Measurements from ENCODE around the gene SNAPIN. TPM values are rescaled to one million over a fixed set of nuclear protein-coding genes. Genes with fewer than 3 reads are reported as not detected.

Gene SNAPIN
- total and polyA plus RNA-seq, 9 of the 15 experiments (the other 6 are each of a cell fraction or from before 2014, with no cell fraction given) = 11.2 to 43.9 (median 32.3) TPM

- TF ChIP-seq MYBL2 (IDR thresholded peaks at IDR 0.05; ENCODE audit: low read depth) (peak; percentile 91), MYBL2 (CRISPR knock-in tag; IDR thresholded peaks at IDR 0.05; ENCODE audit: borderline replicate concordance) (no peak), MXI1 (IDR thresholded peaks at IDR 0.05; ENCODE audit: low read depth, low read length) (peak; percentile 32; the same call in 1 of the 2 replicates), ZC3H4 (CRISPR knock-in tag; IDR thresholded peaks at IDR 0.05; ENCODE audit: borderline replicate concordance) (no peak), ETS2 (tag; IDR thresholded peaks at IDR 0.05; ENCODE audit: borderline replicate concordance, poor library complexity, severe bottlenecking) (no peak), ZBTB43 (CRISPR knock-in tag; IDR thresholded peaks at IDR 0.05) (no peak; the same call in 1 of the 2 replicates), FOXA3 (CRISPR knock-in tag; conservative IDR thresholded peaks at IDR 0.05 in 1 of 2, IDR thresholded peaks at IDR 0.05 in 1 of 2) (no peak), ZNF445 (CRISPR knock-in tag; IDR thresholded peaks at IDR 0.05; ENCODE audit: low read depth) (no peak), ZBTB2 (IDR thresholded peaks at IDR 0.05) (0 out of 2 replicates have a peak, but pooled peaks have one; percentile 64), ZNF184 (CRISPR knock-in tag; IDR thresholded peaks at IDR 0.05) (no peak), RBM22 (IDR thresholded peaks at IDR 0.05; ENCODE audit: low read depth, low read length, poor library complexity, severe bottlenecking) (no peak), ATF2 (CRISPR knock-in tag; IDR thresholded peaks at IDR 0.05) (no peak), GABPB1 (CRISPR knock-in tag; IDR thresholded peaks at IDR 0.05) (peak; percentile 67), STAT5B (CRISPR knock-in tag; IDR thresholded peaks at IDR 0.05) (no peak), ZNF512 (tag; IDR thresholded peaks at IDR 0.05) (no peak), BMI1 (IDR thresholded peaks at IDR 0.05; ENCODE audit: low read length) (no peak), MTF1 (CRISPR knock-in tag; IDR thresholded peaks at IDR 0.05; ENCODE audit: borderline replicate concordance) (no peak), PML (IDR thresholded peaks at IDR 0.05; ENCODE audit: low read length) (peak; percentile 90), ARID1B (IDR thresholded peaks at IDR 0.05) (no peak), SIX5 (IDR thresholded peaks at IDR 0.05; ENCODE audit: borderline replicate concordance in 1 of 2, insufficient read depth in 1 of 2, low read depth in 1 of 2, low read length in 2 of 2) (no peak), MCM2 (IDR thresholded peaks at IDR 0.05; ENCODE audit: low read depth) (no peak), BRF1 (IDR thresholded peaks at IDR 0.05; ENCODE audit: borderline replicate concordance, extremely low read depth, insufficient read length) (peak; percentile 67)
Measured at GRCh38 chr1:153670859-153671627, 12.5 kb downstream of the SNAPIN start, which contains the start of gene ILF2 (continued).

Data from K562 (cell line).